ENCODE results near the gene ADRA2B.
"Not testable (repeated sequence)": the region's sequence is repeated elsewhere in the genome, so short reads cannot be mapped to it uniquely, and the experiment has no call there.

ADRA2B gene

GRCh38 chr2:96088340-96089335, 27.7 kb downstream of the ADRA2B start:
- DNase-seq (ENCODE audit: low read depth): no peak

- DNase-seq (ENCODE audit: low read depth): no peak
These were observed 29.2 kb downstream of the ADRA2B start for GRCh38 chr2:96087130-96087529.

GRCh38 chr2:96085541-96086355, 30.6 kb downstream of the ADRA2B start:
- no peak for DNase-seq (ENCODE audit: low read depth)

GRCh38 chr2:96084858-96085518, 31.4 kb downstream of the ADRA2B start:
- DNase-seq (ENCODE audit: low read depth): not testable (repeated sequence)

- DNase-seq (ENCODE audit: low read depth): no peak
These were observed 32.1 kb downstream of the ADRA2B start for GRCh38 chr2:96083989-96084857.

- no peak for DNase-seq (ENCODE audit: low read depth)
These were observed 33.1 kb downstream of the ADRA2B start for GRCh38 chr2:96083064-96083939.

GRCh38 chr2:96082211-96083063, 33.9 kb downstream of the ADRA2B start:
- no peak for DNase-seq (ENCODE audit: low read depth)

- DNase-seq (ENCODE audit: low read depth): no peak
These were observed 35.3 kb downstream of the ADRA2B start for GRCh38 chr2:96081042-96081441.

- no peak for DNase-seq (ENCODE audit: low read depth)
These were observed 41.1 kb downstream of the ADRA2B start for GRCh38 chr2:96075199-96075771.

- DNase-seq (ENCODE audit: low read depth): no peak
These were observed 42.2 kb downstream of the ADRA2B start for GRCh38 chr2:96074156-96074555.

GRCh38 chr2:96073170-96073775, 43.1 kb downstream of the ADRA2B start:
- no peak for DNase-seq (ENCODE audit: low read depth)

GRCh38 chr2:96072746-96073145, 43.6 kb downstream of the ADRA2B start:
- no peak for DNase-seq (ENCODE audit: low read depth)

- DNase-seq (ENCODE audit: low read depth): not testable (repeated sequence)
These were observed 44.3 kb downstream of the ADRA2B start for GRCh38 chr2:96071977-96072491.

- not testable (repeated sequence) for DNase-seq (ENCODE audit: low read depth)
These were observed 45.0 kb downstream of the ADRA2B start for GRCh38 chr2:96071087-96071976.

- DNase-seq (ENCODE audit: low read depth): not testable (repeated sequence)
These were observed 46.0 kb downstream of the ADRA2B start for GRCh38 chr2:96070351-96070750.

GRCh38 chr2:96069878-96070277, 46.5 kb downstream of the ADRA2B start:
- not testable (repeated sequence) for DNase-seq (ENCODE audit: low read depth)

Data from non-pigmented ciliary epithelial cell (primary cell).